HFFc6 (cell line): ENCODE measurements around the gene PLEKHG4B. TPM values are rescaled to one million over a fixed set of nuclear protein-coding genes. Genes with fewer than 3 reads are reported as not detected.

Experiments
- DNase-seq: peaks from one replicate; pipeline ENCODE4 v3.0.0-alpha.2; 2018
- H3K27ac Mint-ChIP-seq: 2 replicates; pipeline ENCODE4 v1.8.0; 2020; ENCODE audit warnings: mild to moderate bottlenecking, mixed read lengths
- H3K27me3 Mint-ChIP-seq: 2 replicates; pipeline ENCODE4 v1.8.0; 2021; ENCODE audit warnings: mild to moderate bottlenecking, moderate library complexity, mixed read lengths; ENCODE audit not compliant: insufficient read depth
- H3K36me3 Mint-ChIP-seq: 2 replicates; pipeline ENCODE4 v1.8.0; 2021; ENCODE audit warnings: low read depth, mixed read lengths
- H3K4me1 Mint-ChIP-seq: 2 replicates; pipeline ENCODE4 v1.8.0; 2020; ENCODE audit warnings: low read depth, mixed read lengths
- H3K4me3 Mint-ChIP-seq: 2 replicates; pipeline ENCODE4 v1.8.0; 2020; ENCODE audit warnings: mild to moderate bottlenecking, moderate library complexity, mixed read lengths
- H3K9me3 Mint-ChIP-seq: 2 replicates; pipeline ENCODE4 v1.8.0; 2020; ENCODE audit warnings: mild to moderate bottlenecking, mixed read lengths
- total RNA-seq, 6 experiments: library from RNA; stranded (reverse); fragmentation: NEBNext Ultra II Directional; extraction: Animal tissue kit (Norgen Biotek cat#: 25700); gene quantifications; 2 replicates in 1 of 6; 3 replicates in 5 of 6; pipeline ENCODE4 v1.2.3, GENCODE V29; 2021
- TF ChIP-seq, protein P1 (sequence below): fragments of 200-600 bp; sonication (generic); IDR thresholded peaks from 2 replicates; pipeline ENCODE4 v1.5.0; 2021; ENCODE audit warnings: antibody characterized with exemption, mild to moderate bottlenecking

Gene PLEKHG4B
- total RNA-seq, 6 experiments from 2014 or later = 0.66 to 4.3 (median 3.9) TPM

GRCh38 chr5:74503-75109, 17.4 kb upstream of the PLEKHG4B start:
- Mint-ChIP-seq H3K4me1 (peaks cover 13% of the 10 kb centered on the region; the same call in 1 of the 2 replicates), H3K4me3 (no peak overlapping the region), H3K36me3 (no peaks in the 10 kb centered on the region), H3K27me3 (peaks cover 35% of the 10 kb centered on the region), H3K27ac (no peak overlapping the region), H3K9me3 (no peaks in the 10 kb centered on the region)
- DNase-seq = no peak
- TF ChIP-seq, protein P1, sequence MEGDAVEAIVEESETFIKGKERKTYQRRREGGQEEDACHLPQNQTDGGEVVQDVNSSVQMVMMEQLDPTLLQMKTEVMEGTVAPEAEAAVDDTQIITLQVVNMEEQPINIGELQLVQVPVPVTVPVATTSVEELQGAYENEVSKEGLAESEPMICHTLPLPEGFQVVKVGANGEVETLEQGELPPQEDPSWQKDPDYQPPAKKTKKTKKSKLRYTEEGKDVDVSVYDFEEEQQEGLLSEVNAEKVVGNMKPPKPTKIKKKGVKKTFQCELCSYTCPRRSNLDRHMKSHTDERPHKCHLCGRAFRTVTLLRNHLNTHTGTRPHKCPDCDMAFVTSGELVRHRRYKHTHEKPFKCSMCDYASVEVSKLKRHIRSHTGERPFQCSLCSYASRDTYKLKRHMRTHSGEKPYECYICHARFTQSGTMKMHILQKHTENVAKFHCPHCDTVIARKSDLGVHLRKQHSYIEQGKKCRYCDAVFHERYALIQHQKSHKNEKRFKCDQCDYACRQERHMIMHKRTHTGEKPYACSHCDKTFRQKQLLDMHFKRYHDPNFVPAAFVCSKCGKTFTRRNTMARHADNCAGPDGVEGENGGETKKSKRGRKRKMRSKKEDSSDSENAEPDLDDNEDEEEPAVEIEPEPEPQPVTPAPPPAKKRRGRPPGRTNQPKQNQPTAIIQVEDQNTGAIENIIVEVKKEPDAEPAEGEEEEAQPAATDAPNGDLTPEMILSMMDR = no peak

GRCh38 chr5:75331-76320, 16.3 kb upstream of the PLEKHG4B start:
- TF ChIP-seq, protein P1 = no peak
- Mint-ChIP-seq H3K27me3 (peaks cover 35% of the 10 kb centered on the region), H3K4me1 (peaks cover 13% of the 10 kb centered on the region; the same call in 1 of the 2 replicates), H3K27ac (no peak overlapping the region), H3K4me3 (no peak overlapping the region), H3K36me3 (no peaks in the 10 kb centered on the region), H3K9me3 (no peaks in the 10 kb centered on the region)
- no peak for DNase-seq

DNA sequence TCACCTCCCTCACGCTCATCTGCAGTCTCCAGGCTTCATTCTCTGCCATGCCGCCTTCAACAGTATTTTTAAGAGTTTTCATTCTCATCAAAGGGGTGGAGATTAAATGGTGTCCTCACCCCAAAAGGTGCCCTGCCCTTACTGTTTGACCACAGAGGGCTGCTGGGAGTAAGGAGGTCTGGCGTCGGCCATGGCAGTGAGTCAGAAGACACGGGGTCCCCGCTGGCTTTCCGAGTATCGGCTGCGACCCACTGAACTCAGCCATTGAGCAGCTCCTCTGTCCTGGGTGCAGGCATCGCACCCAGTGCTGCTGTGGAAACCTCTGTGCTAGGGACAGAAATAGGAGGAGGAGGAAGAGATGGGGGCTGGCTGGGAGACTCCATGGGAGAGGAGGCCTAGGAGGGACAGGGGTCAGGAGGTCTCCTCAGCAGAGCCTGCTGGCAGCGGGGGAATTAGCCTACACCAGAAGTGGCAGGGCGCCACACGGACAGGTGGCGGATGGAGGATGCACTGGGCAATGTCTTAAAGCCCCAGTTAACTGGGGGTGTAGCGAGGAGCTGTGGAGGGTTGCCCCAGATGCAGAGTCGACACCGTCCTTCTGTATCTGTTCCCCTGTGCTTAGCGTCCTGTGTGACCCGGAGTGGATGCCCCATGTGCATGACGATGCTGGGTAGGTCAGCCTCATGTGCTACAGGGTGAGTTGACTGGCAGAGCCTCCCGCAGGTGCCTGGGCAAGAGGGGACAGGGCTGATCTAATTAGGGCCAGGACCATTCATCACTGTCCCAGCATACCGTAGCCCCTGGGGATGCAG, 15.4 kb upstream of the PLEKHG4B start:
- Mint-ChIP-seq H3K4me1 (peaks cover 13% of the 10 kb centered on the region), H3K4me3 (no peak overlapping the region), H3K36me3 (no peaks in the 10 kb centered on the region), H3K9me3 (no peaks in the 10 kb centered on the region), H3K27me3 (peaks cover 34% of the 10 kb centered on the region), H3K27ac (no peak overlapping the region)
- no peak for DNase-seq
- TF ChIP-seq, protein P1 = no peak

GRCh38 chr5:77170-77501, 14.8 kb upstream of the PLEKHG4B start:
- TF ChIP-seq, protein P1 = no peak
- Mint-ChIP-seq H3K27me3 (peaks cover 33% of the 10 kb centered on the region), H3K9me3 (no peaks in the 10 kb centered on the region), H3K36me3 (no peaks in the 10 kb centered on the region), H3K27ac (no peak overlapping the region), H3K4me3 (no peak overlapping the region), H3K4me1 (peaks cover 19% of the 10 kb centered on the region)
- DNase-seq = no peak

DNA sequence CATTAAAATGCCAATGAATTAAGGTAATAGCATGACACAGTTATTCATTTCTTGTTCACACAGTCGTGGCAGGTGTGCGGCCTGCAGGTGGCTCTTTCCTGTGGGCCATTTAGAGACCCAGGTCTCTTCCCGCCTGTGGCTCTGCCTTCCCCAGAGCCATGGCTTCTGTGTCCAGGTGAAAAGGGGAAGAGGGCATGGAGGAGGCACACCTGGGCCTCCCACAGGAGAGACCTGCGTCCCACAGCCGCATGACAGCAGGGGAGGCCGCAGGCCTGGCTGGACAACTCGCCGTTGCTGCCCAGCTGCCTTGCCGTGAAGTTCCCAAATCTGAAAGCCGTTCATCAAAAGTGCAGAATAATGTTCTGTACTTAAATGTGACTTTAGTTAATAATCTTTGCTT, 14.4 kb upstream of the PLEKHG4B start:
- Mint-ChIP-seq H3K4me3 (no peak overlapping the region), H3K4me1 (peaks cover 23% of the 10 kb centered on the region), H3K27me3 (peaks cover 33% of the 10 kb centered on the region), H3K9me3 (no peaks in the 10 kb centered on the region), H3K36me3 (no peaks in the 10 kb centered on the region; the same call in 1 of the 2 replicates), H3K27ac (no peak overlapping the region; the same call in 1 of the 2 replicates)
- DNase-seq = no peak
- TF ChIP-seq, protein P1 = no peak
